Tibial artery (tissue), 4 donors: Measurements from ENCODE around the gene SP110.

Experiments used
- DNase-seq, 2 donors: peaks; one replicate each; pipeline ENCODE4 v3.0.0-alpha.2; 2019
- H3K27ac ChIP-seq, 2 donors: fragments of 200-600 bp; sonication (generic) in 1 of 2; 1 replicate in 1 of 2; 2 replicates in 1 of 2; pipeline ENCODE4 v1.5.1; 2018 to 2019; ENCODE audit warnings: mild to moderate bottlenecking in 1 of 2
- H3K27me3 ChIP-seq, 2 donors: fragments of 200-600 bp; sonication (generic) in 1 of 2; one replicate each; pipeline versions ENCODE4 v1.5.1 to v1.6.0; 2016 to 2019
- H3K36me3 ChIP-seq, 3 donors: fragments of 200-600 bp; sonication (generic) in 2 of 3; one replicate each; pipeline ENCODE4 v1.5.1; 2016 to 2019; ENCODE audit warnings: mild to moderate bottlenecking in 2 of 3
- H3K4me1 ChIP-seq, 4 donors: fragments of 200-600 bp; sonication (generic) in 2 of 4; 1 replicate in 3 of 4; 2 replicates in 1 of 4; pipeline ENCODE4 v1.5.1; 2016 to 2019
- H3K4me3 ChIP-seq, 2 donors: fragments of 200-600 bp; sonication (generic) in 1 of 2; 1 replicate in 1 of 2; 2 replicates in 1 of 2; pipeline ENCODE4 v1.5.1; 2018 to 2019; ENCODE audit warnings: mild to moderate bottlenecking in 2 of 2
- H3K9me3 ChIP-seq, 3 donors: fragments of 200-600 bp; sonication (generic) in 1 of 3; one replicate each; pipeline ENCODE4 v1.5.1; 2016 to 2019
- CTCF ChIP-seq, 2 experiments: fragments of 200-600 bp in 1 of 2; fragments of 450-650 bp in 1 of 2; IDR thresholded peaks; one replicate each; pipeline ENCODE4 v1.5.1; 2017 to 2019; ENCODE audit warnings: antibody characterized with exemption in 2 of 2, mild to moderate bottlenecking in 1 of 2, moderate library complexity in 1 of 2
- intact Hi-C: fragments of 100-400 bp; cut with DNase I; formaldehyde crosslinking; loops from one replicate; pipeline ENCODE4 v1.15.0; 2023; ENCODE audit warnings: low total_unique reads

Gene SP110

GRCh38 chr2:230246206-230246605 lies 26.4 kb upstream of the SP110 start:
- no peaks in the 10 kb centered on the region for H3K9me3 ChIP-seq
- TF ChIP-seq CTCF (IDR thresholded peaks at IDR 0.05), result no peak
- H3K36me3 ChIP-seq, result no peaks in the 10 kb centered on the region
- no peaks in the 10 kb centered on the region for H3K27me3 ChIP-seq
- H3K4me1 ChIP-seq, result no peaks in the 10 kb centered on the region
- H3K4me3 ChIP-seq, result no peak overlapping the region
- intact Hi-C loops, result no loop called here
- DNase-seq, result no peak
- no peak overlapping the region for H3K27ac ChIP-seq

DNA sequence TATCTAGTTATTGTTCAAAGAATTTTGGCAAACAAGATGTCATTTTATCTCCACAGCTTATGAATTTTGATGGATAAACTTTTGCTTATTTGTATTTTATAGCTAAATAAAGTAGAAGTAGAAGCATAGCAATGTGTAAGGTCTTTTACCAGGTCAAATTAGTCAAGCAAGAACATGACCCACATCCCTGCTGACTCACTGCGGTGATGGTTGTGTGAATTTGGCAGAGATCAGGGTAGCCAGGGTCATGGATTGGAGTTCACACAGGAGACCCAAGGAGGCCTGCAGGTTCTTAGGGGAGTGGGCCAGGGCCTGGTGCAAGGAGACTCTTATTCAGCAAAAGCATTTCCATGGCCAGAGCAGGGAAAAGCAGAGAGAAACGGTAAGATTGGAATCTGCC lies 24.4 kb upstream of the SP110 start:
- Histone ChIP-seq H3K9me3 (no peaks in the 10 kb centered on the region), H3K4me1 (no peaks in the 10 kb centered on the region), H3K27ac (no peak overlapping the region), H3K4me3 (no peak overlapping the region), H3K36me3 (no peaks in the 10 kb centered on the region), H3K27me3 (no peaks in the 10 kb centered on the region)
- TF ChIP-seq CTCF (IDR thresholded peaks at IDR 0.05), result no peak
- intact Hi-C loops, result no loop called here
- DNase-seq, result no peak

DNA sequence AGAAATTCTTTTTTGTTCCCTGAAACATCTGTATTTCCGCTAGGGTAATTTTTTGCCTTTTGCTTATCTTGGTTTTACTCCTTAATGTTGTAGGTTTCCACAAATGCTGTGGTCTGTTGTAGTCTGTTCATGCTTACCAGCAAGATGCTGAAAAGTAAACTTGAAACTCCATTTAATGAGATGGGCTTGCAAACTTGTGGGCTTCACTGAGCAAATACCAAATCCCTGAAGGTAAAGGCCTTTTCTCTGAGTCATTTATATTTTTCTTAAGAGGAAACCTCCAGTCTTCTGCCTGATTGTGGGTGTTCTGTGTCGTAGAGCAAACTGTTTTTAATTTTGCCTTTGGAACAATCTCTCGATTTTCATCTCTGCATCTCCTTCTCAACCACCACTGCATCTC lies 15.1 kb upstream of the SP110 start:
- Histone ChIP-seq H3K4me1 (no peaks in the 10 kb centered on the region), H3K27ac (no peak overlapping the region), H3K27me3 (no peaks in the 10 kb centered on the region), H3K36me3 (no peaks in the 10 kb centered on the region), H3K9me3 (peaks cover 0 to 9% (median 5%) of the 10 kb centered on the region in 3 donors), H3K4me3 (no peak overlapping the region)
- intact Hi-C loops, result no loop called here
- DNase-seq, result no peak
- TF ChIP-seq CTCF (IDR thresholded peaks at IDR 0.05), result no peak

DNA sequence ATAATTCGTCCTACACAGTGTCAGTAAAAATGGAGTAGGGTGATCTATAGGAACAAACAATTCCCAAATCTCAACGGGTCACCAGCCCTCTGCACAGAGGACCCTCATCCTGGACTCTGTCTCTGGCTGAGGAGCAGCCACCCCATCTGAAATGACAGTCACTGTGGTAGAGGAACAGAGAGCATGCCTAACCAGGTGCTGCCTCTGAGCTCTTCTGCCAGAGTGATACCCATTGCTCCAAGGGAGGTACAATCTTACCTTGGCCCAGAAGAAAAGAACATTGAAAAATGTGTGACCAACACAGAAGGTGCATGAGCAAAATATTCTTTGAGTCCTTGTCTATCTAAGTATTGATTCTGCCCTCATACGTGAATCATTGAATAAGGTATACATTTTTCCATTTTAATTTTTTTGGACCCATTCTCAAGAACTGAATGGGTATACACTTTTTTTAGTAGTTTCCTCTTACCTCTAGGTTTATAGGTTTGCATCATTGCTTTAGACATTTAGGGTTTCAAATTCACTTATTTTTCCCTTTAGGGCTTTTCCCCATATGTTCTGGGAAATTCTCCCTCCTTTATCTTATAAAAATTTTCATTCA lies 14.4 kb upstream of the SP110 start:
- Histone ChIP-seq H3K27ac (no peak overlapping the region), H3K36me3 (no peaks in the 10 kb centered on the region), H3K4me3 (no peak overlapping the region), H3K9me3 (peaks cover 0 to 9% (median 7%) of the 10 kb centered on the region in 3 donors), H3K4me1 (no peaks in the 10 kb centered on the region), H3K27me3 (no peaks in the 10 kb centered on the region)
- DNase-seq, result no peak
- no peak for TF ChIP-seq CTCF (IDR thresholded peaks at IDR 0.05)
- intact Hi-C loops, result no loop called here

DNA sequence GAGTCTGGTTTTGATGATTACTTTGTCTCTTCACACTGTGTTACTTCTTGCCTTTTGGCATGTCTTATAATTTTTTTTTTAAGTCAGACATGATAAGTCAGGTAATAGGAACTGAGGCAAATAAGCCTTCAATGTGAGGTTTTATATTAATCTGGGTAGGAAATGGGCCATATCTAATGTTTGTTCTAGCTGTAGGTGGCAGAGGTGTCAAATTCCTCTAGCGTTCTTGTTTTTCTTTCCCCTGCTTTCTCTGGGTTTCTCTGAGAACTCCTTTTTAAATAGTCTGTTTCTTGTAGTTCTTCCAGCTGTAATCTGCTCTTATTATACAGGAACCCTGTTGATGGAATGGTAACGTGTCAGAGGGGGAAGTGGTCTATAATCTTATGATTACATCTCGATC lies 11.5 kb upstream of the SP110 start:
- H3K4me3 ChIP-seq, result no peak overlapping the region
- DNase-seq, result no peak
- no peaks in the 10 kb centered on the region for H3K4me1 ChIP-seq
- TF ChIP-seq CTCF (IDR thresholded peaks at IDR 0.05), result no peak
- peaks cover 0 to 9% (median 7%) of the 10 kb centered on the region in 3 donors for H3K9me3 ChIP-seq
- no peaks in the 10 kb centered on the region for H3K27me3 ChIP-seq
- H3K36me3 ChIP-seq, result no peaks in the 10 kb centered on the region
- intact Hi-C loops, result no loop called here
- no peak overlapping the region for H3K27ac ChIP-seq
